CD4-positive, alpha-beta T cell (primary cell): ENCODE results near the gene MEIOC. TPM values are rescaled to one million over a fixed set of nuclear protein-coding genes. Genes with fewer than 3 reads are reported as not detected.

Experiments
- ATAC-seq: fragments of 200-7000 bp; cut with Tn5 transposase; one replicate; pipeline ENCODE4 v1.10.0; 2022; ENCODE audit warnings: mild to moderate bottlenecking; ENCODE audit not compliant: poor library complexity
- CTCF ChIA-PET: fragments of 350-600 bp; sonication (Branson Sonifier 250); formaldehyde crosslinking; loops from one replicate; lab custom pipeline; 2021; ENCODE audit warnings: antibody characterized with exemption, inconsistent platforms; lab: Charles Lee
- POLR2A ChIA-PET: fragments of 350-600 bp; sonication (Branson Sonifier 250); formaldehyde crosslinking; loops from one replicate; lab custom pipeline; 2021; ENCODE audit warnings: antibody characterized with exemption, inconsistent platforms; lab: Charles Lee
- DNase-seq, 14 experiments: peaks; one replicate each; pipeline ENCODE4 v3.0.0-alpha.2; 2013 to 2020; ENCODE audit warnings: mixed read lengths in 2 of 14
- H3K27ac ChIP-seq, 2 donors: one replicate each; pipeline versions ENCODE4 v1.5.1 to v1.7.0; 2013; ENCODE audit warnings: low read length in 2 of 2, low read depth in 1 of 2, mild to moderate bottlenecking in 1 of 2
- H3K27me3 ChIP-seq, 2 experiments: 1 replicate in 1 of 2; 2 replicates in 1 of 2; pipeline versions ENCODE4 v1.6.1 to v1.7.0; 2013; ENCODE audit warnings: low read length in 2 of 2, control low read depth in 1 of 2, mild to moderate bottlenecking in 1 of 2, moderate library complexity in 1 of 2; ENCODE audit not compliant: insufficient read depth in 2 of 2, control insufficient read depth in 1 of 2
- H3K36me3 ChIP-seq: one replicate; pipeline ENCODE4 v1.6.1; 2013; ENCODE audit warnings: low read length, control low read depth; ENCODE audit not compliant: insufficient read depth
- H3K4me1 ChIP-seq: one replicate; pipeline ENCODE4 v1.6.1; 2013; ENCODE audit warnings: low read length, control low read depth; ENCODE audit not compliant: insufficient read depth
- H3K4me3 ChIP-seq: one replicate; pipeline ENCODE4 v1.5.1; 2013; ENCODE audit warnings: mild to moderate bottlenecking, low read length, moderate library complexity
- H3K9me3 ChIP-seq, 2 experiments: 1 replicate in 1 of 2; 2 replicates in 1 of 2; pipeline versions ENCODE4 v1.6.1 to v1.7.0; 2013; ENCODE audit warnings: low read length in 2 of 2, mild to moderate bottlenecking in 2 of 2, control low read depth in 1 of 2, moderate library complexity in 1 of 2; ENCODE audit not compliant: control insufficient read depth in 1 of 2, insufficient read depth in 1 of 2
- H3K27ac Mint-ChIP-seq: one replicate; pipeline ENCODE4 v1.8.0; 2020; ENCODE audit warnings: mixed read lengths
- H3K27me3 Mint-ChIP-seq: one replicate; pipeline ENCODE4 v1.8.0; 2021; ENCODE audit warnings: mixed read lengths
- H3K36me3 Mint-ChIP-seq: one replicate; pipeline ENCODE4 v1.8.0; 2021; ENCODE audit warnings: low read depth, mixed read lengths
- H3K4me1 Mint-ChIP-seq: one replicate; pipeline ENCODE4 v1.8.0; 2021; ENCODE audit warnings: low read depth, mixed read lengths
- H3K4me3 Mint-ChIP-seq: one replicate; pipeline ENCODE4 v1.8.0; 2020; ENCODE audit warnings: mild to moderate bottlenecking, mixed read lengths
- H3K9me3 Mint-ChIP-seq: one replicate; pipeline ENCODE4 v1.8.0; 2020; ENCODE audit warnings: mixed read lengths
- CTCF ChIP-seq: fragments of 200-600 bp; IDR thresholded peaks from one replicate; pipeline ENCODE4 v1.8.0; 2022; ENCODE audit warnings: antibody characterized with exemption, mild to moderate bottlenecking
- intact Hi-C, 2 experiments: fragments of 100-400 bp; cut with DNase I in 1 of 2; cut with micrococcal nuclease in 1 of 2; formaldehyde crosslinking; loops; one replicate each; pipeline versions ENCODE4 v1.15.1 to v1.9.0; 2023 to 2025; cut with DNase I, micrococcal nuclease
- total RNA-seq, 174 experiments: library from RNA in 2 of 174; stranded (reverse) in 2 of 174; gene quantifications; one replicate each; pipeline ENCODE4 v1.2.3 and lab custom pipeline; 2021 to 2026

MEIOC gene
- total RNA-seq, 2 experiments from 2014 or later: 0.08 TPM; not detected in 1

GRCh38 chr17:44637066-44637465 is 19.2 kb upstream of the MEIOC start:
- H3K9me3 ChIP-seq: no peaks in the 10 kb centered on the region
- ATAC-seq (no peak), DNase-seq (no peak)
- H3K4me1 ChIP-seq: no peaks in the 10 kb centered on the region
- H3K4me3 ChIP-seq: no peak overlapping the region
- no peak overlapping the region for H3K27ac Mint-ChIP-seq
- no peaks in the 10 kb centered on the region for H3K36me3 Mint-ChIP-seq
- no peak overlapping the region for H3K4me3 Mint-ChIP-seq
- intact Hi-C loops: loop anchor here (2.0 to 5.0 kb wide), 2 partner anchors 104 to 105 kb away; no protein-coding TSS in a partner anchor
- no peak for TF ChIP-seq CTCF
- H3K4me1 Mint-ChIP-seq: no peaks in the 10 kb centered on the region
- H3K27me3 Mint-ChIP-seq: peaks cover 39% of the 10 kb centered on the region
- ChIA-PET POLR2A (no interaction called here), CTCF (no interaction called here)
- H3K9me3 Mint-ChIP-seq: no peaks in the 10 kb centered on the region
- H3K36me3 ChIP-seq: no peaks in the 10 kb centered on the region
- no peak overlapping the region for H3K27ac ChIP-seq
- H3K27me3 ChIP-seq: peaks cover 3 to 12% of the 10 kb centered on the region in 2 experiments

- Histone ChIP-seq H3K9me3 (no peaks in the 10 kb centered on the region), H3K27me3 (peaks cover 3 to 8% of the 10 kb centered on the region in 2 experiments), H3K4me1 (no peaks in the 10 kb centered on the region), H3K4me3 (no peak overlapping the region), H3K36me3 (no peaks in the 10 kb centered on the region), H3K27ac (no peak overlapping the region)
- no peaks in the 10 kb centered on the region for H3K4me1 Mint-ChIP-seq
- peaks cover 55% of the 10 kb centered on the region for H3K27me3 Mint-ChIP-seq
- TF ChIP-seq CTCF: no peak
- H3K4me3 Mint-ChIP-seq: no peak overlapping the region
- ChIA-PET POLR2A (no interaction called here), CTCF (no interaction called here)
- intact Hi-C loops: no loop called here
- H3K9me3 Mint-ChIP-seq: no peaks in the 10 kb centered on the region
- H3K36me3 Mint-ChIP-seq: no peaks in the 10 kb centered on the region
- ATAC-seq (no peak), DNase-seq (no peak)
- H3K27ac Mint-ChIP-seq: no peak overlapping the region
Measured at GRCh38 chr17:44642834-44643233, 13.4 kb upstream of the MEIOC start.

- Histone ChIP-seq H3K27ac (no peak overlapping the region), H3K27me3 (no peaks in the 10 kb centered on the region), H3K4me1 (no peaks in the 10 kb centered on the region), H3K4me3 (no peak overlapping the region), H3K36me3 (no peaks in the 10 kb centered on the region), H3K9me3 (no peaks in the 10 kb centered on the region)
- Mint-ChIP-seq H3K27ac (no peak overlapping the region), H3K4me1 (no peaks in the 10 kb centered on the region), H3K27me3 (peaks cover 60% of the 10 kb centered on the region), H3K9me3 (no peaks in the 10 kb centered on the region), H3K36me3 (no peaks in the 10 kb centered on the region), H3K4me3 (no peak overlapping the region)
- intact Hi-C loops: no loop called here
- ATAC-seq (no peak), DNase-seq (no peak)
- POLR2A ChIA-PET: no interaction called here
- CTCF ChIA-PET: no interaction called here
- TF ChIP-seq CTCF: no peak
Measured at GRCh38 chr17:44645341-44645740, 10.9 kb upstream of the MEIOC start.
